ENCODE data around the gene EPHA6. TPM values are rescaled to one million over a fixed set of nuclear protein-coding genes. Genes with fewer than 3 reads are reported as not detected.
A peak's percentile ranks its signal among the peaks of the same experiment; 100 is the strongest.
"Not testable (repeated sequence)": the region's sequence is repeated elsewhere in the genome, so short reads cannot be mapped to it uniquely, and the experiment has no call there.

The EPHA6 gene
- total RNA-seq, 1 experiment from 2014 or later: not detected

GRCh38 chr3:97010881-97011657, 196.7 kb downstream of the EPHA6 start:
- no peak for DNase-seq (ENCODE audit: low spot score)

GRCh38 chr3:97021778-97022177, 207.4 kb downstream of the EPHA6 start:
- DNase-seq (ENCODE audit: low spot score): no peak

- not testable (repeated sequence) for DNase-seq (ENCODE audit: low spot score)
Measured at GRCh38 chr3:97025612-97026011, 211.2 kb downstream of the EPHA6 start.

- no peak for DNase-seq (ENCODE audit: low spot score)
Measured at GRCh38 chr3:97029972-97030371, 215.6 kb downstream of the EPHA6 start.

GRCh38 chr3:97037294-97037943, 223.0 kb downstream of the EPHA6 start:
- no peak for DNase-seq (ENCODE audit: low spot score)

- DNase-seq (ENCODE audit: low spot score): no peak
Measured at GRCh38 chr3:97043411-97043810, 229.0 kb downstream of the EPHA6 start.

- DNase-seq (ENCODE audit: low spot score): no peak
Measured at GRCh38 chr3:97057365-97057764, 243.0 kb downstream of the EPHA6 start.

GRCh38 chr3:97059168-97059567, 244.8 kb downstream of the EPHA6 start:
- DNase-seq (ENCODE audit: low spot score): no peak

GRCh38 chr3:97066531-97066930, 252.1 kb downstream of the EPHA6 start:
- DNase-seq (ENCODE audit: low spot score): no peak

GRCh38 chr3:97070302-97070701, 255.9 kb downstream of the EPHA6 start:
- no peak for DNase-seq (ENCODE audit: low spot score)

GRCh38 chr3:97074546-97074945, 260.2 kb downstream of the EPHA6 start:
- DNase-seq (ENCODE audit: low spot score): no peak

- no peak for DNase-seq (ENCODE audit: low spot score)
Measured at GRCh38 chr3:97076673-97077072, 262.3 kb downstream of the EPHA6 start.

- no peak for DNase-seq (ENCODE audit: low spot score)
Measured at GRCh38 chr3:97089621-97090020, 275.2 kb downstream of the EPHA6 start.

GRCh38 chr3:97102641-97103040, 288.2 kb downstream of the EPHA6 start:
- DNase-seq (ENCODE audit: low spot score): no peak

GRCh38 chr3:97105989-97106651, 291.7 kb downstream of the EPHA6 start:
- DNase-seq (ENCODE audit: low spot score): no peak

GRCh38 chr3:97106652-97106989, 292.2 kb downstream of the EPHA6 start:
- DNase-seq (ENCODE audit: low spot score): no peak

GRCh38 chr3:97108136-97108535, 293.7 kb downstream of the EPHA6 start:
- DNase-seq (ENCODE audit: low spot score): no peak

GRCh38 chr3:97111244-97111643, 296.9 kb downstream of the EPHA6 start:
- no peak for DNase-seq (ENCODE audit: low spot score)

GRCh38 chr3:97121386-97121785, 307.0 kb downstream of the EPHA6 start:
- no peak for DNase-seq (ENCODE audit: low spot score)

GRCh38 chr3:97125902-97126499, 311.6 kb downstream of the EPHA6 start:
- no peak for DNase-seq (ENCODE audit: low spot score)

GRCh38 chr3:97131476-97131875, 317.1 kb downstream of the EPHA6 start:
- no peak for DNase-seq (ENCODE audit: low spot score)

- peak; percentile 35 for DNase-seq (ENCODE audit: low spot score)
Measured at GRCh38 chr3:97138914-97139541, 324.6 kb downstream of the EPHA6 start.

Data from HT-29 (cell line).